ENCODE measurements around the gene MTHFD2L. TPM values are rescaled to one million over a fixed set of nuclear protein-coding genes. Genes with fewer than 3 reads are reported as not detected.

Gene MTHFD2L
- total RNA-seq, 3 donors from 2014 or later = 9.1 to 10.4 (median 10.4) TPM

Other genes starting within 250 kb of the MTHFD2L start
- not detected for gene PF4, start 176.1 kb upstream of the MTHFD2L start, total RNA-seq
- gene PPBP, start 169.9 kb upstream of the MTHFD2L start, total RNA-seq = not detected
- not detected for gene CXCL5, start 159.4 kb upstream of the MTHFD2L start, total RNA-seq
- under 1 TPM in 1 of 3 donors, not detected in 2; 0.40 TPM for gene CXCL3, start 119.4 kb upstream of the MTHFD2L start, total RNA-seq
- under 1 TPM in 2 of 3 donors, not detected in 1; 0.37 to 0.68 TPM for gene CXCL2, start 58.9 kb upstream of the MTHFD2L start, total RNA-seq
- under 1 TPM in 2 of 3 donors, not detected in 1; 0.22 to 0.26 TPM for gene EPGN, start 150.4 kb downstream of the MTHFD2L start, total RNA-seq
- gene EREG, start 207.0 kb downstream of the MTHFD2L start, total RNA-seq = under 1 TPM; 0.13 to 0.63 (median 0.54) TPM